ENCODE results near the gene ACOT12.

ACOT12 gene

GRCh38 chr5:81398741-81399140 lies 4.8 kb upstream of the ACOT12 start:
- DNase-seq, result peak; percentile 41 to 71

GRCh38 chr5:81397176-81397575 lies 3.2 kb upstream of the ACOT12 start:
- DNase-seq, result no peak

GRCh38 chr5:81395262-81395661 lies 1.3 kb upstream of the ACOT12 start:
- no peak for DNase-seq

- no peak for DNase-seq
These were observed 528 bp downstream of the ACOT12 start for GRCh38 chr5:81393430-81393782.

- DNase-seq, result peak in 1 of 2 donors; percentile 47
These were observed 4.9 kb downstream of the ACOT12 start for GRCh38 chr5:81389025-81389424.

- DNase-seq, result no peak
These were observed 5.8 kb downstream of the ACOT12 start for GRCh38 chr5:81388169-81388568.

GRCh38 chr5:81383867-81384266 lies 10.1 kb downstream of the ACOT12 start:
- DNase-seq, result no peak

- no peak for DNase-seq
These were observed 22.5 kb downstream of the ACOT12 start for GRCh38 chr5:81371354-81371876.

- DNase-seq, result no peak
These were observed 23.0 kb downstream of the ACOT12 start for GRCh38 chr5:81370912-81371311.

GRCh38 chr5:81365541-81365940 lies 28.4 kb downstream of the ACOT12 start:
- no peak for DNase-seq

- peak; percentile 7 to 89 for DNase-seq
These were observed 30.7 kb downstream of the ACOT12 start for GRCh38 chr5:81363093-81363871.

- DNase-seq, result no peak
These were observed 32.3 kb downstream of the ACOT12 start for GRCh38 chr5:81361600-81361999.

GRCh38 chr5:81360640-81361039 lies 33.3 kb downstream of the ACOT12 start:
- DNase-seq, result no peak

GRCh38 chr5:81359881-81360280 lies 34.1 kb downstream of the ACOT12 start:
- DNase-seq, result no peak

GRCh38 chr5:81359108-81359507 lies 34.8 kb downstream of the ACOT12 start:
- no peak for DNase-seq

- DNase-seq, result no peak
These were observed 38.4 kb downstream of the ACOT12 start for GRCh38 chr5:81355291-81356251.

- no peak for DNase-seq
These were observed 39.8 kb downstream of the ACOT12 start for GRCh38 chr5:81354093-81354492.

- no peak for DNase-seq
These were observed 40.7 kb downstream of the ACOT12 start for GRCh38 chr5:81353189-81353588.

- no peak for DNase-seq
These were observed 43.4 kb downstream of the ACOT12 start for GRCh38 chr5:81350507-81350906.

- DNase-seq, result no peak
These were observed 44.8 kb downstream of the ACOT12 start for GRCh38 chr5:81349161-81349560.

GRCh38 chr5:81345411-81346003 lies 48.4 kb downstream of the ACOT12 start:
- DNase-seq, result no peak

GRCh38 chr5:81344736-81345135 lies 49.2 kb downstream of the ACOT12 start:
- no peak for DNase-seq

GRCh38 chr5:81338213-81338612 lies 55.7 kb downstream of the ACOT12 start:
- peak in 1 of 2 donors; percentile 46 for DNase-seq
